HepG2 (cell line): ENCODE data around the gene SOHLH2. TPM values are rescaled to one million over a fixed set of nuclear protein-coding genes. Genes with fewer than 3 reads are reported as not detected.

ENCODE experiments used
- ATAC-seq: fragments of 200-7000 bp; cut with Tn5 transposase; 3 replicates; pipeline ENCODE4 v1.9.1; 2020; ENCODE audit warnings: mild to moderate bottlenecking, moderate library complexity
- BruUV-seq: library from RNA; stranded (reverse); fragments of 400-500 nt; replicated peaks from 2 replicates; lab custom pipeline; 2021; lab: Mats Ljungman, UMichigan
- CTCF ChIA-PET: fragments of 300-600 bp; formaldehyde crosslinking; extraction: SDS; loops from one replicate; lab custom pipeline; 2021; ENCODE audit warnings: low total read pairs, inconsistent platforms, low intra/inter-chr PET ratio; lab: Yijun Ruan, JAX
- POLR2A ChIA-PET: fragments of 350-600 bp; sonication (Branson Sonifier 250); formaldehyde crosslinking; loops from one replicate; lab custom pipeline; 2020; ENCODE audit warnings: antibody characterized with exemption, inconsistent platforms; lab: Yijun Ruan, JAX
- DNase-seq: peaks from one replicate; pipeline ENCODE4 v3.0.0-alpha.2; 2015; ENCODE audit warnings: low spot score
- FAIRE-seq: peaks from 3 replicates; lab custom pipeline; 2011; peaks lifted over from hg19 to GRCh38; lab: Jason Lieb, UNC
- H2AFZ ChIP-seq: one replicate; pipeline ENCODE4 v1.6.1; 2011; ENCODE audit warnings: low read length, inconsistent platforms
- H3K27ac ChIP-seq: fragments of 300-600 bp; 3 replicates; pipeline ENCODE4 v1.8.0; 2011; ENCODE audit warnings: mixed run types, mild to moderate bottlenecking, mixed read lengths, low read length, inconsistent platforms; ENCODE audit not compliant: insufficient read depth; ENCODE audit errors: extremely low read length
- H3K27me3 ChIP-seq, 2 experiments: fragments of 200-600 bp in 1 of 2; 2 replicates in 1 of 2; 3 replicates in 1 of 2; pipeline versions ENCODE4 v1.6.0 to v1.8.0; 2011; ENCODE audit warnings: low read length in 2 of 2, mild to moderate bottlenecking in 2 of 2, moderate library complexity in 2 of 2, inconsistent platforms in 1 of 2; ENCODE audit not compliant: insufficient read depth in 2 of 2, control insufficient read depth in 1 of 2
- H3K36me3 ChIP-seq, 2 experiments: fragments of 200-600 bp in 1 of 2; replicated peaks in 1 of 2; 2 replicates in 1 of 2; 3 replicates in 1 of 2; pipeline versions ENCODE4 v1.5.1 to v1.8.0; 2011; ENCODE audit warnings: low read length in 2 of 2, inconsistent platforms in 1 of 2; ENCODE audit not compliant: insufficient read depth in 2 of 2, control insufficient read depth in 1 of 2
- H3K4me1 ChIP-seq: 2 replicates; pipeline ENCODE4 v1.5.1; 2012; ENCODE audit warnings: low read length, inconsistent platforms; ENCODE audit not compliant: insufficient read depth
- H3K4me2 ChIP-seq: 2 replicates; pipeline ENCODE4 v1.6.0; 2011; ENCODE audit warnings: low read depth, low read length, inconsistent platforms
- H3K4me3 ChIP-seq, 3 experiments: fragments of 200-600 bp in 1 of 3; sonication (generic), shearing (Covaris generic) in 1 of 3; replicated peaks in 1 of 3; 2 replicates each; pipeline ENCODE4 v1.5.1; 2011 to 2016; ENCODE audit warnings: low read length in 3 of 3, inconsistent platforms in 2 of 3, low read depth in 2 of 3, mild to moderate bottlenecking in 2 of 3, control low read depth in 1 of 3, mixed read lengths in 1 of 3; ENCODE audit not compliant: insufficient read depth in 1 of 3
- H3K79me2 ChIP-seq: one replicate; pipeline ENCODE4 v1.6.1; 2011; ENCODE audit warnings: low read length, inconsistent platforms; ENCODE audit not compliant: insufficient read depth
- H3K9ac ChIP-seq: 2 replicates; pipeline ENCODE4 v1.6.0; 2011; ENCODE audit warnings: mild to moderate bottlenecking, low read depth, low read length, inconsistent platforms; ENCODE audit not compliant: insufficient read depth
- H3K9me3 ChIP-seq: 2 replicates; pipeline ENCODE4 v1.5.1; 2012; ENCODE audit warnings: mild to moderate bottlenecking, low read length
- H4K20me1 ChIP-seq: 2 replicates; pipeline ENCODE4 v1.6.0; 2011; ENCODE audit warnings: inconsistent platforms, mild to moderate bottlenecking, low read length, moderate library complexity; ENCODE audit not compliant: insufficient read depth
- MED8 ChIP-seq: sonication (generic); formaldehyde crosslinking; IDR thresholded peaks from 2 replicates; pipeline ENCODE4 v1.8.1; 2023; ENCODE audit warnings: mild to moderate bottlenecking, missing genetic modification reagents; ENCODE audit not compliant: insufficient replicate concordance
- NKX3-1 ChIP-seq: sonication (generic); formaldehyde crosslinking; IDR thresholded peaks from 2 replicates; pipeline ENCODE4 v1.5.0; 2020; ENCODE audit warnings: missing genetic modification reagents
- POLR2G ChIP-seq: fragments of 200-400 bp; formaldehyde crosslinking; IDR thresholded peaks from 2 replicates; pipeline ENCODE4 v1.6.1; 2018; ENCODE audit warnings: mild to moderate bottlenecking, low read depth, low read length, moderate library complexity
- TSC22D2 ChIP-seq: sonication (generic); formaldehyde crosslinking; IDR thresholded peaks from 2 replicates; pipeline ENCODE4 v1.5.1; 2020; ENCODE audit warnings: missing genetic modification reagents, mild to moderate bottlenecking, borderline replicate concordance
- ZNF142 ChIP-seq: sonication (generic); formaldehyde crosslinking; IDR thresholded peaks from 2 replicates; pipeline ENCODE4 v1.4.0; 2020; ENCODE audit warnings: missing genetic modification reagents
- ZNF276 ChIP-seq: sonication (generic); formaldehyde crosslinking; IDR thresholded peaks from 2 replicates; pipeline ENCODE4 v1.4.0; 2020; ENCODE audit warnings: mild to moderate bottlenecking, low read depth, missing genetic modification reagents
- WGBS: methylation state at CpG from one replicate; pipeline ENCODE4 v1.1.6; 2017; ENCODE audit warnings: low lambda C conversion rate; 5-methylcytosine and 5-hydroxymethylcytosine counted together
- in situ Hi-C: cut with HindIII; loops from 2 replicates; pipeline ENCODE4 v1.10.0; 2017; ENCODE audit warnings: low pct_unique_long_range_greater_than_20kb; ENCODE audit not compliant: extremely low pct_ligation_motif_present
- intact Hi-C: fragments of 100-400 bp; cut with micrococcal nuclease; formaldehyde crosslinking; loops from one replicate; pipeline ENCODE4 v1.10.0; 2022; ENCODE audit not compliant: unreplicated experiment
- polyA plus RNA-seq, 8 experiments: library from polyadenylated mRNA; depleted of rRNA in 3 of 8; stranded (reverse) in 7 of 8; unstranded in 1 of 8; fragments of >200 nt; fragmentation: Illumina TruSeq in 4 of 8; extraction: Trizol in 4 of 8; gene quantifications; 2 replicates each; pipeline versions ENCODE4 v1.2.1 to v1.2.3, GENCODE V29; 2011 to 2016; ENCODE audit warnings: low read depth in 4 of 8, missing spikeins in 1 of 8, mixed read lengths in 1 of 8; ENCODE audit not compliant: insufficient read depth in 1 of 8
- total RNA-seq, 5 experiments: library from RNA; depleted of rRNA; stranded (reverse); fragments of >200 nt; fragmentation: Illumina TruSeq; extraction: Trizol; gene quantifications; 2 replicates each; pipeline ENCODE4 v1.2.3, GENCODE V29; 2016; ENCODE audit warnings: low read depth in 1 of 5
- TF ChIP-seq, protein P1 (sequence below): fragments of 450-650 bp; IDR thresholded peaks from 2 replicates; pipeline ENCODE4 v1.6.1; 2016
- TF ChIP-seq, protein P2 (sequence below): sonication (generic); formaldehyde crosslinking; IDR thresholded peaks from 2 replicates; pipeline ENCODE4 v1.9.0; 2022; ENCODE audit warnings: missing genetic modification reagents, mild to moderate bottlenecking, borderline replicate concordance

The SOHLH2 gene
- total and polyA plus RNA-seq, 2 of the 13 experiments (the other 11 are each of a cell fraction or from before 2014, with no cell fraction given): not detected

- H3K79me2 ChIP-seq: no peaks in the 10 kb centered on the region
- no peaks in the 10 kb centered on the region for H3K9me3 ChIP-seq
- H3K27ac ChIP-seq: no peak overlapping the region
- DNase-seq (no peak), FAIRE-seq (no peak), ATAC-seq (no peak)
- TF ChIP-seq TSC22D2 (CRISPR knock-in tag) (no peak), MED8 (CRISPR knock-in tag) (no peak), NKX3-1 (CRISPR knock-in tag) (no peak), ZNF142 (CRISPR knock-in tag) (no peak), POLR2G (no peak), ZNF276 (no peak)
- TF ChIP-seq, protein P1, sequence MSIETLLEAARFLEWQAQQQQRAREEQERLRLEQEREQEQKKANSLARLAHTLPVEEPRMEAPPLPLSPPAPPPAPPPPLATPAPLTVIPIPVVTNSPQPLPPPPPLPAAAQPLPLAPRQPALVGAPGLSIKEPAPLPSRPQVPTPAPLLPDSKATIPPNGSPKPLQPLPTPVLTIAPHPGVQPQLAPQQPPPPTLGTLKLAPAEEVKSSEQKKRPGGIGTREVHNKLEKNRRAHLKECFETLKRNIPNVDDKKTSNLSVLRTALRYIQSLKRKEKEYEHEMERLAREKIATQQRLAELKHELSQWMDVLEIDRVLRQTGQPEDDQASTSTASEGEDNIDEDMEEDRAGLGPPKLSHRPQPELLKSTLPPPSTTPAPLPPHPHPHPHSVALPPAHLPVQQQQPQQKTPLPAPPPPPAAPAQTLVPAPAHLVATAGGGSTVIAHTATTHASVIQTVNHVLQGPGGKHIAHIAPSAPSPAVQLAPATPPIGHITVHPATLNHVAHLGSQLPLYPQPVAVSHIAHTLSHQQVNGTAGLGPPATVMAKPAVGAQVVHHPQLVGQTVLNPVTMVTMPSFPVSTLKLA: no peak
- TF ChIP-seq, protein P2, sequence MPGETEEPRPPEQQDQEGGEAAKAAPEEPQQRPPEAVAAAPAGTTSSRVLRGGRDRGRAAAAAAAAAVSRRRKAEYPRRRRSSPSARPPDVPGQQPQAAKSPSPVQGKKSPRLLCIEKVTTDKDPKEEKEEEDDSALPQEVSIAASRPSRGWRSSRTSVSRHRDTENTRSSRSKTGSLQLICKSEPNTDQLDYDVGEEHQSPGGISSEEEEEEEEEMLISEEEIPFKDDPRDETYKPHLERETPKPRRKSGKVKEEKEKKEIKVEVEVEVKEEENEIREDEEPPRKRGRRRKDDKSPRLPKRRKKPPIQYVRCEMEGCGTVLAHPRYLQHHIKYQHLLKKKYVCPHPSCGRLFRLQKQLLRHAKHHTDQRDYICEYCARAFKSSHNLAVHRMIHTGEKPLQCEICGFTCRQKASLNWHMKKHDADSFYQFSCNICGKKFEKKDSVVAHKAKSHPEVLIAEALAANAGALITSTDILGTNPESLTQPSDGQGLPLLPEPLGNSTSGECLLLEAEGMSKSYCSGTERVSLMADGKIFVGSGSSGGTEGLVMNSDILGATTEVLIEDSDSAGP (CRISPR knock-in tag): no peak
- in situ Hi-C loops: no loop called here
- no peak overlapping the region for H2AFZ ChIP-seq
- no peaks in the 10 kb centered on the region for H4K20me1 ChIP-seq
- ChIA-PET POLR2A (no interaction called here), CTCF (no interaction called here)
- 22% methylated on average over 4 of the region's 4 CpGs for WGBS
- H3K27me3 ChIP-seq: peaks cover 0 to 15% of the 10 kb centered on the region in 2 experiments; a peak in 2 of 5 replicates
- no peak overlapping the region for H3K4me2 ChIP-seq
- H3K4me1 ChIP-seq: no peaks in the 10 kb centered on the region
- H3K9ac ChIP-seq: no peak overlapping the region
- no peak overlapping the region for H3K4me3 ChIP-seq
- intact Hi-C loops: no loop called here
- no peaks in the 10 kb centered on the region for H3K36me3 ChIP-seq
- no TSS peak for BruUV-seq
Observed at GRCh38 chr13:36210738-36211137, 3.6 kb downstream of the SOHLH2 start.
